Immature natural killer cell (primary cell): ENCODE results near the gene TLE5. TPM values are rescaled to one million over a fixed set of nuclear protein-coding genes. Genes with fewer than 3 reads are reported as not detected.

Experiments
- DNase-seq, 3 donors: peaks; one replicate each; pipeline ENCODE4 v3.0.0; 2022; ENCODE audit warnings: mixed read lengths in 1 of 3
- H3K27ac Mint-ChIP-seq, 6 donors: one replicate each; pipeline ENCODE4 v1.8.0; 2020; ENCODE audit warnings: mixed read lengths in 6 of 6, mild to moderate bottlenecking in 5 of 6, inconsistent platforms in 4 of 6, moderate library complexity in 3 of 6
- H3K27me3 Mint-ChIP-seq, 3 donors: one replicate each; pipeline ENCODE4 v1.8.0; 2020 to 2021; ENCODE audit warnings: low read depth in 3 of 3, mild to moderate bottlenecking in 3 of 3, mixed read lengths in 3 of 3, moderate library complexity in 3 of 3, inconsistent platforms in 1 of 3
- H3K36me3 Mint-ChIP-seq, 3 donors: one replicate each; pipeline ENCODE4 v1.8.0; 2020; ENCODE audit warnings: mixed read lengths in 3 of 3, inconsistent platforms in 2 of 3, mild to moderate bottlenecking in 2 of 3
- H3K4me1 Mint-ChIP-seq, 2 donors: one replicate each; pipeline ENCODE4 v1.8.0; 2020; ENCODE audit warnings: inconsistent platforms in 2 of 2, mild to moderate bottlenecking in 2 of 2, mixed read lengths in 2 of 2, moderate library complexity in 1 of 2
- H3K4me3 Mint-ChIP-seq, 5 donors: one replicate each; pipeline ENCODE4 v1.8.0; 2020; ENCODE audit warnings: mild to moderate bottlenecking in 5 of 5, mixed read lengths in 5 of 5, inconsistent platforms in 3 of 5, moderate library complexity in 3 of 5
- H3K9me3 Mint-ChIP-seq, 6 donors: one replicate each; pipeline ENCODE4 v1.8.0; 2020; ENCODE audit warnings: mild to moderate bottlenecking in 6 of 6, mixed read lengths in 6 of 6, inconsistent platforms in 4 of 6, moderate library complexity in 3 of 6
- polyA plus RNA-seq, 3 donors: library from polyadenylated mRNA; unstranded; fragments of 300-500 nt; fragmentation: Illumina TruSeq; gene quantifications; one replicate each; pipeline ENCODE4 v1.2.3, GENCODE V29; 2021

Gene TLE5
- polyA plus RNA-seq, 3 donors from 2014 or later, result 382 to 635 (median 466) TPM

- Mint-ChIP-seq H3K9me3 (no peaks in the 10 kb centered on the region), H3K27ac (peak overlapping the region in 1 of 6 donors; percentile 34), H3K36me3 (peaks cover 0 to 3% (median 0%) of the 10 kb centered on the region in 3 donors), H3K27me3 (peaks cover 5 to 12% (median 9%) of the 10 kb centered on the region in 3 donors), H3K4me1 (peaks cover 6 to 25% of the 10 kb centered on the region in 2 donors), H3K4me3 (peak overlapping the region; percentile 63 to 78 (median 70))
- no peak for DNase-seq
Measured at GRCh38 chr19:3027981-3028304, 34.4 kb downstream of the TLE5 start.

GRCh38 chr19:3027292-3027691, 35.0 kb downstream of the TLE5 start:
- Mint-ChIP-seq H3K27ac (peak overlapping the region in 1 of 6 donors; percentile 29), H3K9me3 (no peaks in the 10 kb centered on the region), H3K4me3 (peak overlapping the region; percentile 42 to 78 (median 63)), H3K36me3 (peaks cover 0 to 3% (median 0%) of the 10 kb centered on the region in 3 donors), H3K4me1 (peaks cover 6 to 25% of the 10 kb centered on the region in 2 donors), H3K27me3 (peaks cover 7 to 9% (median 9%) of the 10 kb centered on the region in 3 donors)
- DNase-seq, result no peak

- Mint-ChIP-seq H3K27ac (no peak overlapping the region), H3K9me3 (no peaks in the 10 kb centered on the region), H3K27me3 (peaks cover 7 to 9% (median 7%) of the 10 kb centered on the region in 3 donors), H3K4me3 (no peak overlapping the region), H3K36me3 (peaks cover 0 to 3% (median 0%) of the 10 kb centered on the region in 3 donors), H3K4me1 (peaks cover 6 to 25% of the 10 kb centered on the region in 2 donors)
- DNase-seq, result no peak
Measured at GRCh38 chr19:3026768-3027167, 35.5 kb downstream of the TLE5 start.

GRCh38 chr19:3025549-3025886, 36.8 kb downstream of the TLE5 start:
- peaks cover 0 to 3% (median 0%) of the 10 kb centered on the region in 3 donors for H3K36me3 Mint-ChIP-seq
- no peak overlapping the region for H3K4me3 Mint-ChIP-seq
- no peak for DNase-seq
- H3K27ac Mint-ChIP-seq, result no peak overlapping the region
- peaks cover 5 to 9% (median 7%) of the 10 kb centered on the region in 3 donors for H3K27me3 Mint-ChIP-seq
- no peaks in the 10 kb centered on the region for H3K9me3 Mint-ChIP-seq
- H3K4me1 Mint-ChIP-seq, result peaks cover 6 to 25% of the 10 kb centered on the region in 2 donors

GRCh38 chr19:3024870-3025548, 37.3 kb downstream of the TLE5 start:
- H3K36me3 Mint-ChIP-seq, result peaks cover 0 to 3% (median 0%) of the 10 kb centered on the region in 3 donors
- H3K4me3 Mint-ChIP-seq, result no peak overlapping the region
- DNase-seq, result no peak
- no peak overlapping the region for H3K27ac Mint-ChIP-seq
- H3K4me1 Mint-ChIP-seq, result peaks cover 4 to 23% of the 10 kb centered on the region in 2 donors
- H3K9me3 Mint-ChIP-seq, result no peaks in the 10 kb centered on the region
- peaks cover 4 to 7% (median 5%) of the 10 kb centered on the region in 3 donors for H3K27me3 Mint-ChIP-seq

- peak overlapping the region in 1 of 5 donors; percentile 25 for H3K4me3 Mint-ChIP-seq
- DNase-seq, result no peak
Measured at GRCh38 chr19:3024509-3024869, 37.8 kb downstream of the TLE5 start.

GRCh38 chr19:3020321-3020960, 41.9 kb downstream of the TLE5 start:
- Mint-ChIP-seq H3K27me3 (peaks cover 0 to 7% (median 2%) of the 10 kb centered on the region in 3 donors), H3K9me3 (no peaks in the 10 kb centered on the region), H3K4me1 (peaks cover 0 to 8% of the 10 kb centered on the region in 2 donors), H3K27ac (no peak overlapping the region), H3K36me3 (peaks cover 0 to 3% (median 0%) of the 10 kb centered on the region in 3 donors), H3K4me3 (no peak overlapping the region)
- no peak for DNase-seq

More at GRCh38 chr19:3024509-3024869, 37.8 kb downstream of the TLE5 start:
- Mint-ChIP-seq H3K27me3 (peaks cover 0 to 7% (median 5%) of the 10 kb centered on the region in 3 donors), H3K27ac (no peak overlapping the region), H3K4me1 (peaks cover 0 to 19% of the 10 kb centered on the region in 2 donors), H3K36me3 (peaks cover 0 to 3% (median 0%) of the 10 kb centered on the region in 3 donors), H3K9me3 (no peaks in the 10 kb centered on the region)

GRCh38 chr19:3019211-3019854, 43.0 kb downstream of the TLE5 start:
- Mint-ChIP-seq H3K27ac (no peak overlapping the region), H3K4me3 (no peak overlapping the region), H3K9me3 (no peaks in the 10 kb centered on the region), H3K27me3 (peaks cover under 1 to 4% (median 2%) of the 10 kb centered on the region in 3 donors), H3K4me1 (peaks cover 0 to under 1% of the 10 kb centered on the region in 2 donors), H3K36me3 (peaks cover 0 to 3% (median 0%) of the 10 kb centered on the region in 3 donors)
- DNase-seq, result no peak

- Mint-ChIP-seq H3K4me1 (no peaks in the 10 kb centered on the region), H3K4me3 (no peak overlapping the region), H3K9me3 (no peaks in the 10 kb centered on the region), H3K27ac (no peak overlapping the region), H3K36me3 (no peaks in the 10 kb centered on the region), H3K27me3 (peaks cover 1 to 2% (median 2%) of the 10 kb centered on the region in 3 donors)
- DNase-seq, result no peak
Measured at GRCh38 chr19:3017923-3018322, 44.4 kb downstream of the TLE5 start.

- Mint-ChIP-seq H3K4me1 (no peaks in the 10 kb centered on the region), H3K4me3 (no peak overlapping the region), H3K9me3 (no peaks in the 10 kb centered on the region), H3K36me3 (no peaks in the 10 kb centered on the region), H3K27ac (peak overlapping the region in 1 of 6 donors; percentile 19), H3K27me3 (peaks cover 0 to 2% (median 1%) of the 10 kb centered on the region in 3 donors)
- DNase-seq, result no peak
Measured at GRCh38 chr19:3015126-3016057, 46.9 kb downstream of the TLE5 start.

GRCh38 chr19:3014135-3014534, 48.2 kb downstream of the TLE5 start:
- no peak for DNase-seq
- Mint-ChIP-seq H3K4me1 (no peaks in the 10 kb centered on the region), H3K27me3 (peaks cover 0 to 2% (median 1%) of the 10 kb centered on the region in 3 donors), H3K36me3 (no peaks in the 10 kb centered on the region), H3K9me3 (no peaks in the 10 kb centered on the region), H3K4me3 (no peak overlapping the region), H3K27ac (no peak overlapping the region)

GRCh38 chr19:3013263-3013725, 49.0 kb downstream of the TLE5 start:
- Mint-ChIP-seq H3K4me1 (no peaks in the 10 kb centered on the region), H3K27ac (no peak overlapping the region), H3K27me3 (peaks cover 0 to 2% (median 1%) of the 10 kb centered on the region in 3 donors), H3K36me3 (no peaks in the 10 kb centered on the region), H3K9me3 (no peaks in the 10 kb centered on the region), H3K4me3 (no peak overlapping the region)
- no peak for DNase-seq

GRCh38 chr19:3012621-3013262, 49.6 kb downstream of the TLE5 start:
- Mint-ChIP-seq H3K4me1 (no peaks in the 10 kb centered on the region), H3K4me3 (no peak overlapping the region), H3K27ac (no peak overlapping the region), H3K27me3 (peaks cover 0 to 2% (median 1%) of the 10 kb centered on the region in 3 donors), H3K36me3 (no peaks in the 10 kb centered on the region), H3K9me3 (no peaks in the 10 kb centered on the region)
- no peak for DNase-seq
